MCF 10A (cell line): ENCODE data around the gene TAP1. TPM values are rescaled to one million over a fixed set of nuclear protein-coding genes. Genes with fewer than 3 reads are reported as not detected.
A peak's percentile ranks its signal among the peaks of the same experiment; 100 is the strongest.

Experiments
- BruUV-seq: library from RNA; stranded (reverse); fragments of 400-500 nt; replicated peaks from 2 replicates; lab custom pipeline; 2021; lab: Mats Ljungman, UMichigan
- CTCF ChIA-PET: fragments of 300-600 bp; sonication (Branson Sonifier 250); formaldehyde crosslinking; extraction: SDS; loops from one replicate; lab custom pipeline; 2021; ENCODE audit warnings: antibody characterized with exemption, inconsistent platforms; lab: Yijun Ruan, JAX
- POLR2A ChIA-PET: fragments of 300-600, 350-650 bp; sonication (Branson Sonifier 250); formaldehyde crosslinking; extraction: SDS; loops from one replicate; lab custom pipeline; 2020; ENCODE audit warnings: antibody characterized with exemption, inconsistent platforms; lab: Yijun Ruan, JAX
- DNase-seq: peaks from one replicate; pipeline ENCODE4 v3.0.0-alpha.2; 2018; ENCODE audit not compliant: unreplicated experiment
- H3K27ac Mint-ChIP-seq: one replicate; pipeline ENCODE4 v1.8.0; 2022; ENCODE audit warnings: mild to moderate bottlenecking, low read depth, mixed read lengths; ENCODE audit not compliant: unreplicated experiment
- H3K27me3 Mint-ChIP-seq: one replicate; pipeline ENCODE4 v1.8.0; 2022; ENCODE audit warnings: mixed read lengths; ENCODE audit not compliant: insufficient read depth, unreplicated experiment
- H3K36me3 Mint-ChIP-seq: one replicate; pipeline ENCODE4 v1.8.0; 2022; ENCODE audit warnings: mild to moderate bottlenecking, moderate library complexity, mixed read lengths; ENCODE audit not compliant: insufficient read depth, unreplicated experiment
- H3K4me1 Mint-ChIP-seq: one replicate; pipeline ENCODE4 v1.8.0; 2022; ENCODE audit warnings: mixed read lengths; ENCODE audit not compliant: insufficient read depth, unreplicated experiment
- H3K4me3 Mint-ChIP-seq: one replicate; pipeline ENCODE4 v1.8.0; 2022; ENCODE audit warnings: mild to moderate bottlenecking, moderate library complexity, mixed read lengths; ENCODE audit not compliant: unreplicated experiment
- H3K9me3 Mint-ChIP-seq: one replicate; pipeline ENCODE4 v1.8.0; 2022; ENCODE audit warnings: mixed read lengths; ENCODE audit not compliant: unreplicated experiment
- CTCF ChIP-seq: fragments of 200-600 bp; IDR thresholded peaks from one replicate; pipeline ENCODE4 v1.8.0; 2022; ENCODE audit warnings: antibody characterized with exemption, mild to moderate bottlenecking; ENCODE audit not compliant: unreplicated experiment
- intact Hi-C: fragments of 100-400 bp; cut with micrococcal nuclease; formaldehyde crosslinking; loops from 2 replicates; pipeline ENCODE4 v1.14.1; 2022
- total RNA-seq: library from RNA; stranded (reverse); gene quantifications from 2 replicates; pipeline ENCODE4 v1.2.3, GENCODE V29; 2022

Gene TAP1
- total RNA-seq, 1 experiment from 2014 or later = 32.3 TPM

- H3K27me3 Mint-ChIP-seq = no peaks in the 10 kb centered on the region
- no peak for TF ChIP-seq CTCF
- ChIA-PET CTCF (interaction anchor here (1.0 to 4.4 kb wide), 2 partner anchors 23 to 37 kb away, joined by 4 to 65 read pairs; partner anchors contain the start of gene TAP2), POLR2A (interaction anchor here (2.2 to 3.3 kb wide), 2 partner anchors 24 to 25 kb away, joined by 12 to 16 read pairs; partner anchors contain the start of gene TAP2)
- peaks cover 5% of the 10 kb centered on the region for H3K36me3 Mint-ChIP-seq
- DNase-seq = no peak
- H3K27ac Mint-ChIP-seq = no peak overlapping the region
- H3K9me3 Mint-ChIP-seq = no peaks in the 10 kb centered on the region
- intact Hi-C loops = no loop called here
- no TSS peak for BruUV-seq
- H3K4me1 Mint-ChIP-seq = peaks cover 14% of the 10 kb centered on the region
- H3K4me3 Mint-ChIP-seq = no peak overlapping the region
Measured at GRCh38 chr6:32862725-32863124, 9.2 kb upstream of the TAP1 start.

- Mint-ChIP-seq H3K27me3 (no peaks in the 10 kb centered on the region), H3K27ac (peak overlapping the region; percentile 96), H3K4me3 (no peak overlapping the region), H3K9me3 (no peaks in the 10 kb centered on the region), H3K36me3 (peaks cover 5% of the 10 kb centered on the region), H3K4me1 (peaks cover 14% of the 10 kb centered on the region)
- intact Hi-C loops = no loop called here
- DNase-seq = no peak
- ChIA-PET POLR2A (interaction anchor here (1.0 to 3.3 kb wide), 8 partner anchors 10 to 1091 kb away, joined by 3 to 16 read pairs (median 6); partner anchors contain the start of genes BRD2, PSMB8 and TAP2), CTCF (interaction anchor here (1.1 to 4.4 kb wide), 4 partner anchors 11 to 25 kb away, joined by 3 to 65 read pairs (median 3); partner anchors contain the start of gene TAP2)
- TF ChIP-seq CTCF = no peak
- BruUV-seq = no TSS peak
Measured at GRCh38 chr6:32860674-32861073, 7.2 kb upstream of the TAP1 start.

DNA sequence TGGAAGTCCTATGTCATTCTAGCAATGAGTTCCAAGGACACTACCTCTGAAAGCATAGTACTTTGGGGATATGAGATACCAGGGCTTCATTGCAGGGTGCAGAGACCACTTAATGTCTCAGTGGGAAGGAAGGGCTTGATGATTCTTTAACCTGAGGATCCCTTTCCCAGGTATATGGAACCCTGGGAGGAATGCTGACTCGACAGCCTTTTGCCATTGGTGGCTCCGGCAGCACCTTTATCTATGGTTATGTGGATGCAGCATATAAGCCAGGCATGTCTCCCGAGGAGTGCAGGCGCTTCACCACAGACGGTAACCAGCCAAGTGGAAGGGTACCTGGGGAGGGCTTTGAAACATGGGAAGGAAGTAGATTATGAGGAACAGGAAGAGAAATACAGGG is 4.7 kb upstream of the TAP1 start:
- POLR2A ChIA-PET = interaction anchor here (3.1 to 5.6 kb wide), 2 partner anchors 13 to 20 kb away, joined by 18 to 111 read pairs; partner anchors contain the start of genes PSMB8 and TAP2
- Mint-ChIP-seq H3K4me3 (no peak overlapping the region), H3K27ac (no peak overlapping the region), H3K4me1 (peaks cover 19% of the 10 kb centered on the region), H3K9me3 (no peaks in the 10 kb centered on the region), H3K27me3 (no peaks in the 10 kb centered on the region), H3K36me3 (peaks cover 5% of the 10 kb centered on the region)
- BruUV-seq = no TSS peak
- CTCF ChIA-PET = interaction anchor here (0.6 to 5.7 kb wide), 4 partner anchors 10 to 62 kb away, joined by 3 to 110 read pairs (median 14); partner anchors contain the start of gene TAP2
- intact Hi-C loops = no loop called here
- no peak for TF ChIP-seq CTCF
- no peak for DNase-seq

DNA sequence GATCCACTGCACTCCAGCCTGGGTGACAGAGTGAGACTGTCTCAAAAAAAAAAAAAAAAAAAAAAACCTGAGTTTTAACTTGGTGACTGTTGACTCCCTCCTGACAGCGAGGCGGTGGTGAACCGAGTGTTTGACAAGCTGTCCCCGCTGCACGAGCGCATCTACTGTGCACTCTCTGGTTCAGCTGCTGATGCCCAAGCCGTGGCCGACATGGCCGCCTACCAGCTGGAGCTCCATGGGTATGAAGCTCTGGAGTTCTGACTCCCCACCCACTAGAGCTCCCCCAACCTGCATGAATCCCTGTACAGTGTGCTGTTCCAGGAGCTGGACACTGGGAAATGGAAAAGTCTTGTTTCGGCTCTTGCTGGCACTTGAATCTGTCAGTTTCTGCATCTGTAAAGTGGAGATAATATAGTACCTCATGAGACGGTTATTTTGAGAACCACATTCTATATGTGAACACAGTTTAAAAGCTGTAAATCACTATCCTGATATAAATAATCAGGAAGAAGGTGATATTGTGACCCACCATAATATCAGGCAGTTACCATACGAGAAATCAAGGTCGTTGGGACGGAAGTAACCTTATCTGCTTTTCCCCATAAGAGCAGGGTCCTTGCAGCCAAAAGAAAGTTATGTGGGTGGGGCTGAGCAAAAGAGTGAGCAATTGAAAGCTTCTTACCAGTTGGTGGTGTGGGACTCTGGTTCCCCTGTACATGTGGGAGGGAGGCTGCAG is 3.8 kb upstream of the TAP1 start:
- POLR2A ChIA-PET = interaction anchor here (3.1 to 5.6 kb wide), 2 partner anchors 13 to 19 kb away, joined by 18 to 111 read pairs; partner anchors contain the start of genes PSMB8 and TAP2
- DNase-seq = no peak
- Mint-ChIP-seq H3K9me3 (no peaks in the 10 kb centered on the region), H3K36me3 (peaks cover 5% of the 10 kb centered on the region), H3K4me1 (peaks cover 25% of the 10 kb centered on the region), H3K27me3 (no peaks in the 10 kb centered on the region), H3K27ac (no peak overlapping the region), H3K4me3 (no peak overlapping the region)
- BruUV-seq = no TSS peak
- CTCF ChIA-PET = interaction anchor here (0.7 to 5.7 kb wide), 3 partner anchors 11 to 62 kb away, joined by 3 to 110 read pairs (median 25); partner anchors contain the start of gene TAP2
- no peak for TF ChIP-seq CTCF
- intact Hi-C loops = no loop called here
